Neural cell (in vitro differentiated cells): ENCODE results near the gene IGFBP4. TPM values are rescaled to one million over a fixed set of nuclear protein-coding genes. Genes with fewer than 3 reads are reported as not detected.

Source experiments
- H2AFZ ChIP-seq: fragments of 200-600, 300-800 bp; sonication (generic), shearing (Covaris generic); 2 replicates; pipeline ENCODE4 v1.6.0; 2014; ENCODE audit warnings: low read depth, mild to moderate bottlenecking, antibody characterized with exemption, low read length, moderate library complexity
- H3F3A ChIP-seq: fragments of 200-600 bp; shearing (Covaris generic); 2 replicates; pipeline ENCODE4 v1.6.1; 2016; ENCODE audit warnings: mild to moderate bottlenecking, moderate library complexity, mixed read lengths, antibody characterized with exemption, low read length; ENCODE audit not compliant: insufficient read depth, poor library complexity, severe bottlenecking
- H3K27ac ChIP-seq: fragments of 200-600, 300-800 bp; sonication (generic), shearing (Covaris generic); 2 replicates; pipeline ENCODE4 v1.5.1; 2014; ENCODE audit warnings: mild to moderate bottlenecking, low read length, moderate library complexity
- H3K27me3 ChIP-seq: fragments of 300-800, 200-600 bp; sonication (generic), shearing (Covaris generic); 2 replicates; pipeline ENCODE4 v1.6.0; 2014; ENCODE audit warnings: mild to moderate bottlenecking, low read depth, low read length, moderate library complexity; ENCODE audit not compliant: insufficient read depth
- H3K36me3 ChIP-seq: fragments of 300-800, 200-600 bp; sonication (generic), shearing (Covaris generic); 2 replicates; pipeline ENCODE4 v1.5.1; 2014; ENCODE audit warnings: mild to moderate bottlenecking, antibody characterized with exemption, low read length, moderate library complexity; ENCODE audit not compliant: insufficient read depth
- H3K4me2 ChIP-seq: fragments of 300-800, 200-600 bp; sonication (generic), shearing (Covaris generic); 2 replicates; pipeline ENCODE4 v1.6.0; 2014; ENCODE audit warnings: mild to moderate bottlenecking, low read length
- H3K4me3 ChIP-seq: fragments of 300-800, 200-600 bp; sonication (generic), shearing (Covaris generic); 2 replicates; pipeline ENCODE4 v1.5.1; 2014; ENCODE audit warnings: mild to moderate bottlenecking, low read length, moderate library complexity
- H3K79me2 ChIP-seq: fragments of 200-600 bp; shearing (Covaris generic); replicated peaks from 2 replicates; pipeline ENCODE4 v1.6.0; 2014; ENCODE audit warnings: mild to moderate bottlenecking, low read length, moderate library complexity; ENCODE audit not compliant: insufficient read depth
- H3K9ac ChIP-seq: fragments of 300-800, 200-600 bp; sonication (generic), shearing (Covaris generic); 2 replicates; pipeline ENCODE4 v1.6.1; 2016; ENCODE audit warnings: mild to moderate bottlenecking, low read length, mixed read lengths
- H3K9me2 ChIP-seq: fragments of 200-600 bp; shearing (Covaris generic); 2 replicates; pipeline ENCODE4 v1.6.1; 2016; ENCODE audit warnings: mild to moderate bottlenecking, low read length, mixed read lengths; ENCODE audit not compliant: insufficient read depth
- H3K9me3 ChIP-seq: fragments of 200-600, 300-800 bp; sonication (generic), shearing (Covaris generic); 2 replicates; pipeline ENCODE4 v1.6.1; 2016; ENCODE audit warnings: mild to moderate bottlenecking, mixed run types, low read length, moderate library complexity, mixed read lengths
- H4K20me1 ChIP-seq: fragments of 200-600 bp; shearing (Covaris generic); 2 replicates; pipeline ENCODE4 v1.6.1; 2016; ENCODE audit warnings: mild to moderate bottlenecking, mixed run types; ENCODE audit not compliant: insufficient read depth
- EP300 ChIP-seq: fragments of 450-650 bp; conservative IDR thresholded peaks from 2 replicates; pipeline ENCODE4 v1.6.1; 2014; ENCODE audit warnings: antibody characterized with exemption, mild to moderate bottlenecking, moderate library complexity; ENCODE audit not compliant: poor library complexity, severe bottlenecking
- EZH2 ChIP-seq: fragments of 200-600, 300-800 bp; shearing (Covaris generic), sonication (generic); IDR thresholded peaks from 2 replicates; pipeline ENCODE4 v1.6.1; 2014; ENCODE audit warnings: antibody characterized with exemption, low read length, borderline replicate concordance, mild to moderate bottlenecking; ENCODE audit not compliant: insufficient read depth, poor library complexity, severe bottlenecking
- MXI1 ChIP-seq: fragments of 450-650 bp; conservative IDR thresholded peaks from 2 replicates; pipeline ENCODE4 v1.6.1; 2014; ENCODE audit warnings: antibody characterized with exemption, mild to moderate bottlenecking; ENCODE audit not compliant: poor library complexity, severe bottlenecking
- POLR2AphosphoS5 ChIP-seq: IDR thresholded peaks from 2 replicates; pipeline ENCODE4 v1.6.1; 2012
- RAD21 ChIP-seq: fragments of 450-650 bp; conservative IDR thresholded peaks from 2 replicates; pipeline ENCODE4 v1.6.1; 2014; ENCODE audit warnings: antibody characterized with exemption, mild to moderate bottlenecking, moderate library complexity
- SMC3 ChIP-seq: fragments of 450-650 bp; conservative IDR thresholded peaks from 2 replicates; pipeline ENCODE4 v1.6.1; 2014; ENCODE audit warnings: antibody characterized with exemption, mild to moderate bottlenecking, moderate library complexity; ENCODE audit not compliant: poor library complexity
- TAF1 ChIP-seq: IDR thresholded peaks from 2 replicates; pipeline ENCODE4 v1.6.1; 2012; ENCODE audit warnings: low read depth
- polyA plus RNA-seq: library from polyadenylated mRNA; depleted of rRNA; stranded (reverse); fragments of >200 nt; gene quantifications from 2 replicates; pipeline ENCODE4 v1.2.3, GENCODE V29; 2014
- TF ChIP-seq, protein P1 (sequence below): IDR thresholded peaks from 2 replicates; pipeline ENCODE4 v1.6.1; 2012; ENCODE audit warnings: borderline replicate concordance
- TF ChIP-seq, protein P2 (sequence below): fragments of 450-650 bp; IDR thresholded peaks from 2 replicates; pipeline ENCODE4 v1.5.1; 2014; ENCODE audit warnings: antibody characterized with exemption, mild to moderate bottlenecking, moderate library complexity; ENCODE audit not compliant: poor library complexity, severe bottlenecking

The IGFBP4 gene
- polyA plus RNA-seq, 1 donor from 2014 or later, result 1.3 TPM

DNA sequence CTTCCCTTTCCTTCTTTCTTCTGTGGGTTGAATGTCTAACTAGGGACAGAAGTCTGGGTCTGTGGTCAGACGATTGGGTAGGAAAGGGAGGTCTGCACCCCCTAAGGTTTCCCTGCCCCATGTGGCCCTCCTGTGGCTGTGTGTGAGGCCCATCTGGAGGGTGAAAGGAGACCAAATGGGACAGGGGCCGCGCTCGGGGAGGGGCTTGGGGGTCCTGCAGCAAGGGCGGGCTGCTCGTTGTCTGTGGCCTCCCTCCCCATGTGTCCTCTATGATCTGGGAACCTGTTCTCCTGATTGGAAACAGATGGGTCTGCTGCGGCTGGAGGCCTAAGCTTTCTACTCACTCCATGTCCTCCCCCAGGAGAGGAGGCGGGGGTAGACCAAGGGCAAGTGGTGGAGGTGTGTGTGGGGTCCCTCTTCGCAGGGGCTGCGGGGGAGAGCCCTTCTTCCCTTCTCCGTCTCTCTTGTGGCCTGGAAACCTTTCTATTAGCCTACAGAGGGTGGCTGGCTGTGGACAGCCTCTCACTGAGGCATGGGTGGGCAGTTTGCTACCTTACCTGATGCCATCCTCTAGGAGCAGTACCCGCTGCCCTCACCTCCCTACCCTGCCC lies 18.6 kb downstream of the IGFBP4 start:
- Histone ChIP-seq H3F3A (no peaks in the 10 kb centered on the region), H3K9ac (no peak overlapping the region), H3K27me3 (no peaks in the 10 kb centered on the region), H3K27ac (no peak overlapping the region), H3K9me3 (no peaks in the 10 kb centered on the region), H3K79me2 (no peaks in the 10 kb centered on the region), H2AFZ (no peak overlapping the region), H3K36me3 (no peaks in the 10 kb centered on the region), H4K20me1 (no peaks in the 10 kb centered on the region), H3K4me2 (no peak overlapping the region), H3K4me3 (no peak overlapping the region), H3K9me2 (no peaks in the 10 kb centered on the region)
- TF ChIP-seq EZH2, result no peak
- TF ChIP-seq EP300, result no peak
- no peak for TF ChIP-seq POLR2AphosphoS5
- no peak for TF ChIP-seq RAD21
- no peak for TF ChIP-seq MXI1
- TF ChIP-seq, protein P1, sequence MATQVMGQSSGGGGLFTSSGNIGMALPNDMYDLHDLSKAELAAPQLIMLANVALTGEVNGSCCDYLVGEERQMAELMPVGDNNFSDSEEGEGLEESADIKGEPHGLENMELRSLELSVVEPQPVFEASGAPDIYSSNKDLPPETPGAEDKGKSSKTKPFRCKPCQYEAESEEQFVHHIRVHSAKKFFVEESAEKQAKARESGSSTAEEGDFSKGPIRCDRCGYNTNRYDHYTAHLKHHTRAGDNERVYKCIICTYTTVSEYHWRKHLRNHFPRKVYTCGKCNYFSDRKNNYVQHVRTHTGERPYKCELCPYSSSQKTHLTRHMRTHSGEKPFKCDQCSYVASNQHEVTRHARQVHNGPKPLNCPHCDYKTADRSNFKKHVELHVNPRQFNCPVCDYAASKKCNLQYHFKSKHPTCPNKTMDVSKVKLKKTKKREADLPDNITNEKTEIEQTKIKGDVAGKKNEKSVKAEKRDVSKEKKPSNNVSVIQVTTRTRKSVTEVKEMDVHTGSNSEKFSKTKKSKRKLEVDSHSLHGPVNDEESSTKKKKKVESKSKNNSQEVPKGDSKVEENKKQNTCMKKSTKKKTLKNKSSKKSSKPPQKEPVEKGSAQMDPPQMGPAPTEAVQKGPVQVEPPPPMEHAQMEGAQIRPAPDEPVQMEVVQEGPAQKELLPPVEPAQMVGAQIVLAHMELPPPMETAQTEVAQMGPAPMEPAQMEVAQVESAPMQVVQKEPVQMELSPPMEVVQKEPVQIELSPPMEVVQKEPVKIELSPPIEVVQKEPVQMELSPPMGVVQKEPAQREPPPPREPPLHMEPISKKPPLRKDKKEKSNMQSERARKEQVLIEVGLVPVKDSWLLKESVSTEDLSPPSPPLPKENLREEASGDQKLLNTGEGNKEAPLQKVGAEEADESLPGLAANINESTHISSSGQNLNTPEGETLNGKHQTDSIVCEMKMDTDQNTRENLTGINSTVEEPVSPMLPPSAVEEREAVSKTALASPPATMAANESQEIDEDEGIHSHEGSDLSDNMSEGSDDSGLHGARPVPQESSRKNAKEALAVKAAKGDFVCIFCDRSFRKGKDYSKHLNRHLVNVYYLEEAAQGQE, result no peak
- TF ChIP-seq, protein P2, sequence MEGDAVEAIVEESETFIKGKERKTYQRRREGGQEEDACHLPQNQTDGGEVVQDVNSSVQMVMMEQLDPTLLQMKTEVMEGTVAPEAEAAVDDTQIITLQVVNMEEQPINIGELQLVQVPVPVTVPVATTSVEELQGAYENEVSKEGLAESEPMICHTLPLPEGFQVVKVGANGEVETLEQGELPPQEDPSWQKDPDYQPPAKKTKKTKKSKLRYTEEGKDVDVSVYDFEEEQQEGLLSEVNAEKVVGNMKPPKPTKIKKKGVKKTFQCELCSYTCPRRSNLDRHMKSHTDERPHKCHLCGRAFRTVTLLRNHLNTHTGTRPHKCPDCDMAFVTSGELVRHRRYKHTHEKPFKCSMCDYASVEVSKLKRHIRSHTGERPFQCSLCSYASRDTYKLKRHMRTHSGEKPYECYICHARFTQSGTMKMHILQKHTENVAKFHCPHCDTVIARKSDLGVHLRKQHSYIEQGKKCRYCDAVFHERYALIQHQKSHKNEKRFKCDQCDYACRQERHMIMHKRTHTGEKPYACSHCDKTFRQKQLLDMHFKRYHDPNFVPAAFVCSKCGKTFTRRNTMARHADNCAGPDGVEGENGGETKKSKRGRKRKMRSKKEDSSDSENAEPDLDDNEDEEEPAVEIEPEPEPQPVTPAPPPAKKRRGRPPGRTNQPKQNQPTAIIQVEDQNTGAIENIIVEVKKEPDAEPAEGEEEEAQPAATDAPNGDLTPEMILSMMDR, result no peak
- TF ChIP-seq TAF1, result no peak
- no peak for TF ChIP-seq SMC3

DNA sequence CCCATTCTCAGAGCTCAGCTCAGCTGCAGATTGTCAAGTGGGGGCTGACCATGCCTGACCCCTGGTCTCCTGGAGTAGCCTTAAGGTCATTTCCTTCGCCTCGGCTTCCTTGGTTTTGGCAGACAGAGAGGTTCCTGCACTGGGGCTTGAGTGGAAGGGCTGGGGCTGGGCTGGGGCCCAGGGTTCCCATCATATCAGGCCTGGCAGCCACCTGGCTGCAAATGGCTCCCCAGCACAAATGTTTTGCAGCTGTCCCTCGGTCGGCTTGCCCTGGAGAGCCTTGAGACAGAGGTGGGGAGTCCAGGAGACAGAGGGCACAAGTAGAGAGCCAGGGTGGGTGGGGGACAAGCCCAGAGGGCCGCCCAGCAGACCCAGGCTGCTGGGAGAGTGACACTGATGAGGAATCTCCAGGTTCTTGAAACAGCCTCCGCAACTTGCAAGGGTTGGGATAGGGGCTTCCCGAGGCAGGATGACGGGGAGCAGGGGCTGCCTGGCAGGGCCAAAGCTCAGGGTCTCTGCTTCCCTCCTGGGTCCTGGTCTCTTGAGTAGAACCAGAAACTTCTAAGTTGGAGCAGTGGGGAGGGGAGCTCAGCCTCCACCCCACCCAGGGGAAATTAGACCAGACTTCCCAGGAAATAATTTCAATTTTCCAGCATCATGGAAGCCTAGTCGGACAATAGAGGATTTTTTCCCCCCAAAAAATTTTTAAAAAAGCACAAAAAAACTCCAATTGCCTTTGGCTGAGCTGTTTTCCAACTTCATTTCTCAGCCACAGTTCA lies 19.3 kb downstream of the IGFBP4 start:
- Histone ChIP-seq H3K9ac (no peak overlapping the region), H3K4me3 (no peak overlapping the region), H3K4me2 (no peak overlapping the region), H3K27ac (no peak overlapping the region), H3F3A (no peaks in the 10 kb centered on the region), H3K27me3 (no peaks in the 10 kb centered on the region), H3K9me3 (no peaks in the 10 kb centered on the region), H3K9me2 (no peaks in the 10 kb centered on the region), H2AFZ (no peak overlapping the region), H4K20me1 (no peaks in the 10 kb centered on the region), H3K36me3 (no peaks in the 10 kb centered on the region), H3K79me2 (no peaks in the 10 kb centered on the region)
- TF ChIP-seq TAF1 (no peak), MXI1 (no peak), POLR2AphosphoS5 (no peak), SMC3 (no peak), EP300 (no peak), RAD21 (no peak), EZH2 (no peak)
- TF ChIP-seq, protein P1, result no peak
- TF ChIP-seq, protein P2, result no peak
